Activated T-cell treated with anti-CD3 and anti-CD28 coated beads, Interleukin-2, amount 50 U/mL, for 24 hours (primary cell): ENCODE data around the gene ANKRD44.
A peak's percentile ranks its signal among the peaks of the same experiment; 100 is the strongest.

Source experiments
- DNase-seq: peaks from one replicate; pipeline ENCODE4 v3.0.0-alpha.2; 2020
- H3K27ac Mint-ChIP-seq: 2 replicates; pipeline ENCODE4 v1.8.0; 2020; ENCODE audit warnings: mild to moderate bottlenecking, mixed read lengths
- H3K27me3 Mint-ChIP-seq: 2 replicates; pipeline ENCODE4 v1.8.0; 2020; ENCODE audit warnings: mixed read lengths
- H3K36me3 Mint-ChIP-seq: 2 replicates; pipeline ENCODE4 v1.8.0; 2020; ENCODE audit warnings: low read depth, mixed read lengths
- H3K4me1 Mint-ChIP-seq: 2 replicates; pipeline ENCODE4 v1.8.0; 2020; ENCODE audit warnings: low read depth, mixed read lengths
- H3K4me3 Mint-ChIP-seq: 2 replicates; pipeline ENCODE4 v1.8.0; 2020; ENCODE audit warnings: mild to moderate bottlenecking, moderate library complexity, mixed read lengths
- H3K9me3 Mint-ChIP-seq: 2 replicates; pipeline ENCODE4 v1.8.0; 2020; ENCODE audit warnings: mixed read lengths

The ANKRD44 gene

GRCh38 chr2:197109326-197109725, 201.3 kb downstream of the ANKRD44 start:
- no peak overlapping the region for H3K4me3 Mint-ChIP-seq
- H3K27me3 Mint-ChIP-seq, result no peaks in the 10 kb centered on the region
- peaks cover 10% of the 10 kb centered on the region for H3K4me1 Mint-ChIP-seq
- peaks cover 62% of the 10 kb centered on the region for H3K36me3 Mint-ChIP-seq
- H3K9me3 Mint-ChIP-seq, result no peaks in the 10 kb centered on the region
- no peak overlapping the region for H3K27ac Mint-ChIP-seq
- DNase-seq, result no peak

GRCh38 chr2:197108758-197109157, 201.8 kb downstream of the ANKRD44 start:
- Mint-ChIP-seq H3K4me3 (no peak overlapping the region), H3K27ac (peak overlapping the region; percentile 14), H3K4me1 (peaks cover 9% of the 10 kb centered on the region), H3K36me3 (peaks cover 65% of the 10 kb centered on the region), H3K9me3 (no peaks in the 10 kb centered on the region), H3K27me3 (no peaks in the 10 kb centered on the region)
- DNase-seq, result no peak

- peaks cover 9% of the 10 kb centered on the region for H3K4me1 Mint-ChIP-seq
- H3K36me3 Mint-ChIP-seq, result peaks cover 75% of the 10 kb centered on the region
- peak overlapping the region; percentile 78 for H3K27ac Mint-ChIP-seq
- no peaks in the 10 kb centered on the region for H3K27me3 Mint-ChIP-seq
- H3K4me3 Mint-ChIP-seq, result no peak overlapping the region
- no peak for DNase-seq
- no peaks in the 10 kb centered on the region for H3K9me3 Mint-ChIP-seq
These were observed 203.0 kb downstream of the ANKRD44 start for GRCh38 chr2:197107291-197108269.

- Mint-ChIP-seq H3K36me3 (peaks cover 84% of the 10 kb centered on the region), H3K4me1 (peaks cover 18% of the 10 kb centered on the region), H3K27ac (peak overlapping the region; percentile 50), H3K27me3 (no peaks in the 10 kb centered on the region), H3K9me3 (no peaks in the 10 kb centered on the region), H3K4me3 (no peak overlapping the region)
- no peak for DNase-seq
These were observed 207.2 kb downstream of the ANKRD44 start for GRCh38 chr2:197103363-197103762.

GRCh38 chr2:197102231-197102630, 208.3 kb downstream of the ANKRD44 start:
- peaks cover 84% of the 10 kb centered on the region for H3K36me3 Mint-ChIP-seq
- peak overlapping the region; percentile 42 for H3K27ac Mint-ChIP-seq
- no peaks in the 10 kb centered on the region for H3K9me3 Mint-ChIP-seq
- no peak for DNase-seq
- no peak overlapping the region for H3K4me3 Mint-ChIP-seq
- peaks cover 18% of the 10 kb centered on the region for H3K4me1 Mint-ChIP-seq
- H3K27me3 Mint-ChIP-seq, result no peaks in the 10 kb centered on the region

GRCh38 chr2:197101519-197101918, 209.1 kb downstream of the ANKRD44 start:
- peaks cover 82% of the 10 kb centered on the region for H3K36me3 Mint-ChIP-seq
- DNase-seq, result no peak
- H3K27ac Mint-ChIP-seq, result no peak overlapping the region
- H3K9me3 Mint-ChIP-seq, result no peaks in the 10 kb centered on the region
- H3K4me1 Mint-ChIP-seq, result peaks cover 18% of the 10 kb centered on the region
- H3K27me3 Mint-ChIP-seq, result no peaks in the 10 kb centered on the region
- H3K4me3 Mint-ChIP-seq, result no peak overlapping the region

- Mint-ChIP-seq H3K27ac (peak overlapping the region; percentile 27), H3K27me3 (no peaks in the 10 kb centered on the region), H3K36me3 (peaks cover 79% of the 10 kb centered on the region), H3K4me1 (peaks cover 17% of the 10 kb centered on the region), H3K9me3 (no peaks in the 10 kb centered on the region), H3K4me3 (no peak overlapping the region)
- no peak for DNase-seq
These were observed 212.8 kb downstream of the ANKRD44 start for GRCh38 chr2:197097578-197098366.

GRCh38 chr2:197096649-197097048, 213.9 kb downstream of the ANKRD44 start:
- H3K27ac Mint-ChIP-seq, result no peak overlapping the region
- no peaks in the 10 kb centered on the region for H3K9me3 Mint-ChIP-seq
- H3K27me3 Mint-ChIP-seq, result no peaks in the 10 kb centered on the region
- H3K4me3 Mint-ChIP-seq, result no peak overlapping the region
- H3K4me1 Mint-ChIP-seq, result peaks cover 10% of the 10 kb centered on the region
- DNase-seq, result no peak
- peaks cover 79% of the 10 kb centered on the region for H3K36me3 Mint-ChIP-seq

GRCh38 chr2:197092431-197092830, 218.1 kb downstream of the ANKRD44 start:
- Mint-ChIP-seq H3K4me3 (no peak overlapping the region), H3K27ac (peak overlapping the region; percentile 4)

GRCh38 chr2:197090742-197091367, 219.7 kb downstream of the ANKRD44 start:
- peaks cover 24% of the 10 kb centered on the region for H3K4me1 Mint-ChIP-seq

More at GRCh38 chr2:197092431-197092830, 218.1 kb downstream of the ANKRD44 start:
- no peaks in the 10 kb centered on the region for H3K9me3 Mint-ChIP-seq
- H3K4me1 Mint-ChIP-seq, result peaks cover 22% of the 10 kb centered on the region
- no peak for DNase-seq
- peaks cover 78% of the 10 kb centered on the region for H3K36me3 Mint-ChIP-seq
- H3K27me3 Mint-ChIP-seq, result no peaks in the 10 kb centered on the region

GRCh38 chr2:197089655-197090054, 220.9 kb downstream of the ANKRD44 start:
- H3K36me3 Mint-ChIP-seq, result peaks cover 79% of the 10 kb centered on the region
- DNase-seq, result no peak
- H3K27ac Mint-ChIP-seq, result peak overlapping the region; percentile 19
- H3K4me3 Mint-ChIP-seq, result no peak overlapping the region
- H3K9me3 Mint-ChIP-seq, result no peaks in the 10 kb centered on the region
- peaks cover 20% of the 10 kb centered on the region for H3K4me1 Mint-ChIP-seq
- no peaks in the 10 kb centered on the region for H3K27me3 Mint-ChIP-seq

More at GRCh38 chr2:197090742-197091367, 219.7 kb downstream of the ANKRD44 start:
- Mint-ChIP-seq H3K27me3 (no peaks in the 10 kb centered on the region), H3K36me3 (peaks cover 81% of the 10 kb centered on the region), H3K4me3 (no peak overlapping the region), H3K9me3 (no peaks in the 10 kb centered on the region), H3K27ac (peak overlapping the region; percentile 45)
- DNase-seq, result no peak

- Mint-ChIP-seq H3K27ac (peak overlapping the region; percentile 19), H3K4me3 (no peak overlapping the region), H3K9me3 (no peaks in the 10 kb centered on the region), H3K36me3 (peaks cover 82% of the 10 kb centered on the region), H3K27me3 (no peaks in the 10 kb centered on the region), H3K4me1 (peaks cover 18% of the 10 kb centered on the region)
- no peak for DNase-seq
These were observed 221.9 kb downstream of the ANKRD44 start for GRCh38 chr2:197088694-197089093.

GRCh38 chr2:197086500-197086899, 224.1 kb downstream of the ANKRD44 start:
- H3K9me3 Mint-ChIP-seq, result no peaks in the 10 kb centered on the region
- DNase-seq, result no peak
- peaks cover 18% of the 10 kb centered on the region for H3K4me1 Mint-ChIP-seq
- peak overlapping the region; percentile 65 for H3K27ac Mint-ChIP-seq
- peaks cover 86% of the 10 kb centered on the region for H3K36me3 Mint-ChIP-seq
- H3K27me3 Mint-ChIP-seq, result no peaks in the 10 kb centered on the region
- no peak overlapping the region for H3K4me3 Mint-ChIP-seq

- no peaks in the 10 kb centered on the region for H3K27me3 Mint-ChIP-seq
- H3K4me1 Mint-ChIP-seq, result peaks cover 16% of the 10 kb centered on the region
- H3K27ac Mint-ChIP-seq, result peak overlapping the region; percentile 5
- H3K36me3 Mint-ChIP-seq, result peaks cover 87% of the 10 kb centered on the region
- DNase-seq, result no peak
- H3K4me3 Mint-ChIP-seq, result no peak overlapping the region
- H3K9me3 Mint-ChIP-seq, result no peaks in the 10 kb centered on the region
These were observed 224.9 kb downstream of the ANKRD44 start for GRCh38 chr2:197085665-197086064.
